GM23338 (cell line): ENCODE results near the gene CTNNA3. TPM values are rescaled to one million over a fixed set of nuclear protein-coding genes. Genes with fewer than 3 reads are reported as not detected.

ENCODE experiments used
- ATAC-seq: fragments of 200-7000 bp; cut with Tn5 transposase; 3 replicates; pipeline ENCODE4 v1.9.1; 2020
- DNase-seq: peaks from one replicate; pipeline ENCODE4 v3.0.0-alpha.2; 2015; ENCODE audit warnings: low spot score
- H2AFZ ChIP-seq: fragments of 200-600 bp; sonication (generic); 2 replicates; pipeline ENCODE4 v1.8.0; 2016; ENCODE audit warnings: antibody characterized with exemption, mild to moderate bottlenecking, moderate library complexity
- H3F3A ChIP-seq: fragments of 200-600 bp; sonication (generic); replicated peaks from 2 replicates; pipeline ENCODE4 v1.8.0; 2017; ENCODE audit warnings: antibody characterized with exemption, mixed run types, low read depth
- H3K27ac ChIP-seq: fragments of 200-600 bp; sonication (generic); 2 replicates; pipeline ENCODE4 v1.6.1; 2016; ENCODE audit warnings: low read depth
- H3K27me3 ChIP-seq: fragments of 200-600 bp; sonication (generic); 2 replicates; pipeline ENCODE4 v1.8.0; 2016; ENCODE audit warnings: mild to moderate bottlenecking, mixed run types, moderate library complexity; ENCODE audit not compliant: insufficient read depth
- H3K36me3 ChIP-seq: fragments of 200-600 bp; sonication (generic); 2 replicates; pipeline ENCODE4 v1.8.0; 2016; ENCODE audit warnings: mild to moderate bottlenecking; ENCODE audit not compliant: insufficient read depth
- H3K4me1 ChIP-seq: fragments of 200-600 bp; sonication (generic); 2 replicates; pipeline ENCODE4 v1.8.0; 2016; ENCODE audit warnings: mild to moderate bottlenecking, moderate library complexity; ENCODE audit not compliant: insufficient read depth
- H3K4me2 ChIP-seq: fragments of 200-600 bp; sonication (generic); 2 replicates; pipeline ENCODE4 v1.7.1; 2017; ENCODE audit warnings: mixed run types
- H3K4me3 ChIP-seq: fragments of 200-600 bp; sonication (generic); 2 replicates; pipeline ENCODE4 v1.6.1; 2016; ENCODE audit warnings: mixed run types
- H3K79me2 ChIP-seq: fragments of 200-600 bp; sonication (generic); replicated peaks from 2 replicates; pipeline ENCODE4 v1.8.0; 2017; ENCODE audit warnings: mild to moderate bottlenecking; ENCODE audit not compliant: insufficient read depth
- H3K9me2 ChIP-seq: fragments of 200-600 bp; sonication (generic); 2 replicates; pipeline ENCODE4 v1.8.0; 2017; ENCODE audit not compliant: insufficient read depth
- H4K20me1 ChIP-seq: fragments of 200-600 bp; sonication (generic); replicated peaks from 2 replicates; pipeline ENCODE4 v1.8.0; 2017; ENCODE audit warnings: mild to moderate bottlenecking; ENCODE audit not compliant: insufficient read depth
- H3K27ac Mint-ChIP-seq: 2 replicates; pipeline ENCODE4 v1.8.0; 2020; ENCODE audit warnings: inconsistent platforms, mild to moderate bottlenecking, moderate library complexity, mixed read lengths
- H3K27me3 Mint-ChIP-seq: 3 replicates; pipeline ENCODE4 v1.8.0; 2022; ENCODE audit warnings: low read depth, mild to moderate bottlenecking, moderate library complexity, mixed read lengths, inconsistent platforms; ENCODE audit not compliant: insufficient read depth, poor library complexity
- H3K36me3 Mint-ChIP-seq: 3 replicates; pipeline ENCODE4 v1.8.0; 2021; ENCODE audit warnings: low read depth, mild to moderate bottlenecking, inconsistent platforms, moderate library complexity, mixed read lengths
- H3K4me1 Mint-ChIP-seq: 3 replicates; pipeline ENCODE4 v1.8.0; 2020; ENCODE audit warnings: mild to moderate bottlenecking, inconsistent platforms, mixed read lengths
- H3K4me3 Mint-ChIP-seq: 3 replicates; pipeline ENCODE4 v1.8.0; 2021; ENCODE audit warnings: moderate library complexity, mild to moderate bottlenecking, inconsistent platforms, mixed read lengths
- H3K9me3 Mint-ChIP-seq: 3 replicates; pipeline ENCODE4 v1.8.0; 2020; ENCODE audit warnings: moderate library complexity, mild to moderate bottlenecking, inconsistent platforms, mixed read lengths
- ETS1 ChIP-seq: IDR thresholded peaks from 2 replicates; pipeline ENCODE4 v1.6.1; 2016; ENCODE audit warnings: antibody characterized with exemption
- EZH2phosphoT487 ChIP-seq: fragments of 200-600 bp; sonication (generic); IDR thresholded peaks from one replicate; pipeline ENCODE4 v1.8.1; 2018; ENCODE audit warnings: antibody characterized with exemption; ENCODE audit not compliant: unreplicated experiment
- JUNB ChIP-seq: IDR thresholded peaks from one replicate; pipeline ENCODE4 v1.6.1; 2016; ENCODE audit warnings: antibody characterized with exemption; ENCODE audit not compliant: unreplicated experiment
- ZNF331 ChIP-seq: fragments of 250-450 bp; sonication (Bioruptor Pico); IDR thresholded peaks from 2 replicates; pipeline ENCODE4 v1.5.0; 2020; ENCODE audit warnings: low read depth, mild to moderate bottlenecking, moderate library complexity
- ZNF462 ChIP-seq: fragments of 250-450 bp; sonication (Bioruptor Pico); IDR thresholded peaks from 2 replicates; pipeline ENCODE4 v1.5.0; 2020; ENCODE audit warnings: mild to moderate bottlenecking, moderate library complexity
- polyA plus RNA-seq: library from polyadenylated mRNA; unstranded; fragments of >200 nt; fragmentation: Nextera tagmentation; extraction: Ambion mirVana; gene quantifications from 2 replicates; pipeline ENCODE4 v1.2.1, GENCODE V29; 2016
- total RNA-seq: library from RNA; depleted of rRNA; stranded (reverse); fragments of >200 nt; shearing (Covaris generic); gene quantifications from 2 replicates; pipeline ENCODE4 v1.2.3, GENCODE V29; 2014

Gene CTNNA3
- total and polyA plus RNA-seq, 2 experiments from 2014 or later, result 0.71 to 3.3 TPM

- TF ChIP-seq ZNF462 (CRISPR knock-in tag), result no peak
- TF ChIP-seq ZNF331 (CRISPR knock-in tag), result no peak
- no peak for TF ChIP-seq ETS1
Measured at GRCh38 chr10:66811211-66811610, 884.8 kb downstream of the CTNNA3 start (continued).

GRCh38 chr10:66809402-66809801 lies 886.6 kb downstream of the CTNNA3 start:
- no peaks in the 10 kb centered on the region for H3K36me3 Mint-ChIP-seq
- TF ChIP-seq EZH2phosphoT487 (no peak), JUNB (no peak)
- ATAC-seq, result no peak
- peaks cover 11% of the 10 kb centered on the region; the same call in 2 of the 3 replicates for H3K4me1 Mint-ChIP-seq
- H3K27ac Mint-ChIP-seq, result no peak overlapping the region
- DNase-seq, result no peak
- no peak overlapping the region for H2AFZ ChIP-seq
- H3K9me3 Mint-ChIP-seq, result 0 out of 3 replicates have a peak, but pooled peaks cover 2% of the 10 kb centered on the region
- H3K4me3 Mint-ChIP-seq, result no peak overlapping the region
- H3K79me2 ChIP-seq, result no peaks in the 10 kb centered on the region
- H3K4me3 ChIP-seq, result no peak overlapping the region
- no peaks in the 10 kb centered on the region for H3K27me3 ChIP-seq
- no peaks in the 10 kb centered on the region for H3F3A ChIP-seq
- no peak overlapping the region for H3K4me2 ChIP-seq
- no peaks in the 10 kb centered on the region; the same call in 1 of the 2 replicates for H3K4me1 ChIP-seq
- H3K36me3 ChIP-seq, result no peaks in the 10 kb centered on the region
- H3K9me2 ChIP-seq, result peaks cover 6% of the 10 kb centered on the region; the same call in 1 of the 2 replicates
- H3K27me3 Mint-ChIP-seq, result no peaks in the 10 kb centered on the region
- no peaks in the 10 kb centered on the region for H4K20me1 ChIP-seq
- no peak overlapping the region for H3K27ac ChIP-seq
